Measurements from ENCODE around the gene CLDND1.

Gene CLDND1

GRCh38 chr3:98532709-98533571, 10.2 kb upstream of the CLDND1 start:
- Histone ChIP-seq H3K27ac (ENCODE audit: low read depth, low read length) (no peak overlapping the region), H3K9ac (ENCODE audit: low read depth in 1 of 2, low read length in 2 of 2) (peak overlapping the region; percentile 3 to 22), H3K9me3 (ENCODE audit: control insufficient read depth in 1 of 2, low read length in 2 of 2) (no peaks in the 10 kb centered on the region), H3K27me3 (ENCODE audit: control insufficient read depth in 1 of 2, insufficient read depth in 2 of 2, low read length in 2 of 2) (no peaks in the 10 kb centered on the region), H3K4me3 (ENCODE audit: low read depth in 1 of 2, low read length in 2 of 2) (peak overlapping the region in 1 of 2 donors; percentile 23), H3K4me1 (ENCODE audit: control insufficient read depth in 1 of 2, insufficient read depth in 2 of 2, low read length in 2 of 2) (peaks cover 0 to 4% of the 10 kb centered on the region in 2 donors), H3K36me3 (ENCODE audit: control insufficient read depth in 1 of 2, insufficient read depth in 2 of 2, low read length in 2 of 2) (no peaks in the 10 kb centered on the region)

GRCh38 chr3:98532275-98532637, 9.6 kb upstream of the CLDND1 start:
- peak overlapping the region; percentile 1 for H3K27ac ChIP-seq (ENCODE audit: low read depth, low read length)
- no peaks in the 10 kb centered on the region for H3K36me3 ChIP-seq (ENCODE audit: control insufficient read depth in 1 of 2, insufficient read depth in 2 of 2, low read length in 2 of 2)
- H3K9ac ChIP-seq (ENCODE audit: low read depth in 1 of 2, low read length in 2 of 2) = peak overlapping the region in 1 of 2 donors; percentile 3
- no peaks in the 10 kb centered on the region for H3K27me3 ChIP-seq (ENCODE audit: control insufficient read depth in 1 of 2, insufficient read depth in 2 of 2, low read length in 2 of 2)
- peaks cover 0 to 4% of the 10 kb centered on the region in 2 donors for H3K4me1 ChIP-seq (ENCODE audit: control insufficient read depth in 1 of 2, insufficient read depth in 2 of 2, low read length in 2 of 2)
- peak overlapping the region in 1 of 2 donors; percentile 23 for H3K4me3 ChIP-seq (ENCODE audit: low read depth in 1 of 2, low read length in 2 of 2)
- no peaks in the 10 kb centered on the region for H3K9me3 ChIP-seq (ENCODE audit: control insufficient read depth in 1 of 2, low read length in 2 of 2)

- Histone ChIP-seq H3K9ac (ENCODE audit: low read depth in 1 of 2, low read length in 2 of 2) (peak within 1 kb of the TSS in 1 of 2 donors; percentile 3), H3K27ac (ENCODE audit: low read depth, low read length) (peak within 1 kb of the TSS; percentile 1), H3K27me3 (ENCODE audit: control insufficient read depth in 1 of 2, insufficient read depth in 2 of 2, low read length in 2 of 2) (no peaks in the 10 kb centered on the region), H3K36me3 (ENCODE audit: control insufficient read depth in 1 of 2, insufficient read depth in 2 of 2, low read length in 2 of 2) (no peaks in the 10 kb centered on the region), H3K4me1 (ENCODE audit: control insufficient read depth in 1 of 2, insufficient read depth in 2 of 2, low read length in 2 of 2) (peaks cover 0 to 4% of the 10 kb centered on the region in 2 donors), H3K9me3 (ENCODE audit: control insufficient read depth in 1 of 2, low read length in 2 of 2) (no peaks in the 10 kb centered on the region), H3K4me3 (ENCODE audit: low read depth in 1 of 2, low read length in 2 of 2) (peak within 1 kb of the TSS in 1 of 2 donors; percentile 23)
These were observed 9.0 kb upstream of the CLDND1 start, which contains the start of gene GPR15 for GRCh38 chr3:98531622-98532274. TSS of gene GPR15 (plus strand) at chr3:98531978. CDS start at chr3:98532034, 56 bp downstream.

GRCh38 chr3:98530676-98531075, 8.0 kb upstream of the CLDND1 start:
- H3K9me3 ChIP-seq (ENCODE audit: control insufficient read depth in 1 of 2, low read length in 2 of 2) = no peaks in the 10 kb centered on the region
- no peaks in the 10 kb centered on the region for H3K27me3 ChIP-seq (ENCODE audit: control insufficient read depth in 1 of 2, insufficient read depth in 2 of 2, low read length in 2 of 2)

GRCh38 chr3:98529856-98530459, 7.3 kb upstream of the CLDND1 start:
- Histone ChIP-seq H3K27me3 (ENCODE audit: control insufficient read depth in 1 of 2, insufficient read depth in 2 of 2, low read length in 2 of 2) (no peaks in the 10 kb centered on the region), H3K4me3 (ENCODE audit: low read depth in 1 of 2, low read length in 2 of 2) (no peak overlapping the region), H3K9ac (ENCODE audit: low read depth in 1 of 2, low read length in 2 of 2) (no peak overlapping the region), H3K9me3 (ENCODE audit: control insufficient read depth in 1 of 2, low read length in 2 of 2) (no peaks in the 10 kb centered on the region), H3K4me1 (ENCODE audit: control insufficient read depth in 1 of 2, insufficient read depth in 2 of 2, low read length in 2 of 2) (peaks cover 0 to 4% of the 10 kb centered on the region in 2 donors), H3K27ac (ENCODE audit: low read depth, low read length) (no peak overlapping the region), H3K36me3 (ENCODE audit: control insufficient read depth in 1 of 2, insufficient read depth in 2 of 2, low read length in 2 of 2) (no peaks in the 10 kb centered on the region)

More at GRCh38 chr3:98530676-98531075, 8.0 kb upstream of the CLDND1 start:
- peaks cover 0 to 4% of the 10 kb centered on the region in 2 donors for H3K4me1 ChIP-seq (ENCODE audit: control insufficient read depth in 1 of 2, insufficient read depth in 2 of 2, low read length in 2 of 2)
- H3K27ac ChIP-seq (ENCODE audit: low read depth, low read length) = no peak overlapping the region
- no peaks in the 10 kb centered on the region for H3K36me3 ChIP-seq (ENCODE audit: control insufficient read depth in 1 of 2, insufficient read depth in 2 of 2, low read length in 2 of 2)
- H3K9ac ChIP-seq (ENCODE audit: low read depth in 1 of 2, low read length in 2 of 2) = no peak overlapping the region
- no peak overlapping the region for H3K4me3 ChIP-seq (ENCODE audit: low read depth in 1 of 2, low read length in 2 of 2)

- no peaks in the 10 kb centered on the region for H3K36me3 ChIP-seq (ENCODE audit: control insufficient read depth in 1 of 2, insufficient read depth in 2 of 2, low read length in 2 of 2)
- H3K27ac ChIP-seq (ENCODE audit: low read depth, low read length) = no peak overlapping the region
- no peaks in the 10 kb centered on the region for H3K9me3 ChIP-seq (ENCODE audit: control insufficient read depth in 1 of 2, low read length in 2 of 2)
- H3K4me1 ChIP-seq (ENCODE audit: control insufficient read depth in 1 of 2, insufficient read depth in 2 of 2, low read length in 2 of 2) = peaks cover 0 to 4% of the 10 kb centered on the region in 2 donors
- H3K27me3 ChIP-seq (ENCODE audit: control insufficient read depth in 1 of 2, insufficient read depth in 2 of 2, low read length in 2 of 2) = no peaks in the 10 kb centered on the region
- no peak overlapping the region for H3K4me3 ChIP-seq (ENCODE audit: low read depth in 1 of 2, low read length in 2 of 2)
- H3K9ac ChIP-seq (ENCODE audit: low read depth in 1 of 2, low read length in 2 of 2) = no peak overlapping the region
These were observed 6.0 kb upstream of the CLDND1 start for GRCh38 chr3:98528474-98529346.

- no peak overlapping the region for H3K9ac ChIP-seq (ENCODE audit: low read depth in 1 of 2, low read length in 2 of 2)
- peaks cover 0 to 6% of the 10 kb centered on the region in 2 donors for H3K36me3 ChIP-seq (ENCODE audit: control insufficient read depth in 1 of 2, insufficient read depth in 2 of 2, low read length in 2 of 2)
- H3K4me3 ChIP-seq (ENCODE audit: low read depth in 1 of 2, low read length in 2 of 2) = no peak overlapping the region
- no peaks in the 10 kb centered on the region for H3K27me3 ChIP-seq (ENCODE audit: control insufficient read depth in 1 of 2, insufficient read depth in 2 of 2, low read length in 2 of 2)
- no peak overlapping the region for H3K27ac ChIP-seq (ENCODE audit: low read depth, low read length)
- no peaks in the 10 kb centered on the region for H3K9me3 ChIP-seq (ENCODE audit: control insufficient read depth in 1 of 2, low read length in 2 of 2)
- H3K4me1 ChIP-seq (ENCODE audit: control insufficient read depth in 1 of 2, insufficient read depth in 2 of 2, low read length in 2 of 2) = peaks cover 13 to 17% of the 10 kb centered on the region in 2 donors
These were observed 2.8 kb upstream of the CLDND1 start for GRCh38 chr3:98525494-98525893.

- Histone ChIP-seq H3K9me3 (ENCODE audit: control insufficient read depth in 1 of 2, low read length in 2 of 2) (no peaks in the 10 kb centered on the region), H3K27ac (ENCODE audit: low read depth, low read length) (peak overlapping the region; percentile 92), H3K9ac (ENCODE audit: low read depth in 1 of 2, low read length in 2 of 2) (peak overlapping the region; percentile 67 to 94), H3K4me1 (ENCODE audit: control insufficient read depth in 1 of 2, insufficient read depth in 2 of 2, low read length in 2 of 2) (peaks cover 17 to 27% of the 10 kb centered on the region in 2 donors), H3K4me3 (ENCODE audit: low read depth in 1 of 2, low read length in 2 of 2) (peak overlapping the region; percentile 76 to 98), H3K36me3 (ENCODE audit: control insufficient read depth in 1 of 2, insufficient read depth in 2 of 2, low read length in 2 of 2) (peaks cover 3 to 28% of the 10 kb centered on the region in 2 donors), H3K27me3 (ENCODE audit: control insufficient read depth in 1 of 2, insufficient read depth in 2 of 2, low read length in 2 of 2) (no peaks in the 10 kb centered on the region)
These were observed 682 bp downstream of the CLDND1 start for GRCh38 chr3:98521897-98522543.

GRCh38 chr3:98519351-98519750, 3.4 kb downstream of the CLDND1 start:
- H3K27ac ChIP-seq (ENCODE audit: low read depth, low read length) = no peak overlapping the region
- H3K36me3 ChIP-seq (ENCODE audit: control insufficient read depth in 1 of 2, insufficient read depth in 2 of 2, low read length in 2 of 2) = peaks cover 21 to 40% of the 10 kb centered on the region in 2 donors
- H3K4me3 ChIP-seq (ENCODE audit: low read depth in 1 of 2, low read length in 2 of 2) = no peak overlapping the region
- H3K27me3 ChIP-seq (ENCODE audit: control insufficient read depth in 1 of 2, insufficient read depth in 2 of 2, low read length in 2 of 2) = no peaks in the 10 kb centered on the region
- peaks cover 17 to 27% of the 10 kb centered on the region in 2 donors for H3K4me1 ChIP-seq (ENCODE audit: control insufficient read depth in 1 of 2, insufficient read depth in 2 of 2, low read length in 2 of 2)
- H3K9ac ChIP-seq (ENCODE audit: low read depth in 1 of 2, low read length in 2 of 2) = no peak overlapping the region
- no peaks in the 10 kb centered on the region for H3K9me3 ChIP-seq (ENCODE audit: control insufficient read depth in 1 of 2, low read length in 2 of 2)

Measured in duodenal mucosa (tissue), 2 donors.